ENCODE data around the gene TTC12. TPM values are rescaled to one million over a fixed set of nuclear protein-coding genes. Genes with fewer than 3 reads are reported as not detected.

TTC12 gene
- total RNA-seq, 2 donors from 2014 or later: 21.6 TPM

- no peaks in the 10 kb centered on the region for H3K4me1 ChIP-seq (replicated peaks)
- H3K4me3 ChIP-seq: no peak overlapping the region
- 97% methylated on average over 5 of the region's 5 CpGs for WGBS
- TF ChIP-seq POLR2A (IDR thresholded peaks at IDR 0.05) (no peak), POLR2AphosphoS5 (IDR thresholded peaks at IDR 0.05) (no peak)
- TF ChIP-seq, protein P1, sequence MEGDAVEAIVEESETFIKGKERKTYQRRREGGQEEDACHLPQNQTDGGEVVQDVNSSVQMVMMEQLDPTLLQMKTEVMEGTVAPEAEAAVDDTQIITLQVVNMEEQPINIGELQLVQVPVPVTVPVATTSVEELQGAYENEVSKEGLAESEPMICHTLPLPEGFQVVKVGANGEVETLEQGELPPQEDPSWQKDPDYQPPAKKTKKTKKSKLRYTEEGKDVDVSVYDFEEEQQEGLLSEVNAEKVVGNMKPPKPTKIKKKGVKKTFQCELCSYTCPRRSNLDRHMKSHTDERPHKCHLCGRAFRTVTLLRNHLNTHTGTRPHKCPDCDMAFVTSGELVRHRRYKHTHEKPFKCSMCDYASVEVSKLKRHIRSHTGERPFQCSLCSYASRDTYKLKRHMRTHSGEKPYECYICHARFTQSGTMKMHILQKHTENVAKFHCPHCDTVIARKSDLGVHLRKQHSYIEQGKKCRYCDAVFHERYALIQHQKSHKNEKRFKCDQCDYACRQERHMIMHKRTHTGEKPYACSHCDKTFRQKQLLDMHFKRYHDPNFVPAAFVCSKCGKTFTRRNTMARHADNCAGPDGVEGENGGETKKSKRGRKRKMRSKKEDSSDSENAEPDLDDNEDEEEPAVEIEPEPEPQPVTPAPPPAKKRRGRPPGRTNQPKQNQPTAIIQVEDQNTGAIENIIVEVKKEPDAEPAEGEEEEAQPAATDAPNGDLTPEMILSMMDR (IDR thresholded peaks at IDR 0.05): no peak
- no peaks in the 10 kb centered on the region for H3K36me3 ChIP-seq
- no peaks in the 10 kb centered on the region for H3K9me3 ChIP-seq
- DNase-seq (ENCODE audit: low spot score): no peak
- H3K27ac ChIP-seq: no peak overlapping the region
- intact Hi-C loops (cut with DNase I): no loop called here
- no peaks in the 10 kb centered on the region for H3K27me3 ChIP-seq (replicated peaks; ENCODE audit: insufficient read depth)
Observed at GRCh38 chr11:113269636-113270035, 44.7 kb upstream of the TTC12 start.

- H3K9me3 ChIP-seq: no peaks in the 10 kb centered on the region
- no peaks in the 10 kb centered on the region for H3K36me3 ChIP-seq
- H3K27ac ChIP-seq: no peak overlapping the region
- DNase-seq (ENCODE audit: low spot score): no peak
- WGBS: 94% methylated on average over 11 of the region's 13 CpGs
- H3K27me3 ChIP-seq (replicated peaks; ENCODE audit: insufficient read depth): no peaks in the 10 kb centered on the region
- TF ChIP-seq POLR2AphosphoS5 (IDR thresholded peaks at IDR 0.05) (no peak), POLR2A (IDR thresholded peaks at IDR 0.05) (no peak)
- TF ChIP-seq, protein P1 (IDR thresholded peaks at IDR 0.05): no peak
- intact Hi-C loops (cut with DNase I): no loop called here
- H3K4me3 ChIP-seq: no peak overlapping the region
- no peaks in the 10 kb centered on the region for H3K4me1 ChIP-seq (replicated peaks)
Observed at GRCh38 chr11:113270080-113270479, 44.3 kb upstream of the TTC12 start.

- no peak for TF ChIP-seq POLR2AphosphoS5 (IDR thresholded peaks at IDR 0.05)
- Histone ChIP-seq H3K27ac (no peak overlapping the region), H3K4me1 (replicated peaks) (no peaks in the 10 kb centered on the region), H3K36me3 (no peaks in the 10 kb centered on the region), H3K4me3 (no peak overlapping the region), H3K27me3 (replicated peaks; ENCODE audit: insufficient read depth) (no peaks in the 10 kb centered on the region), H3K9me3 (no peaks in the 10 kb centered on the region)
- intact Hi-C loops (cut with DNase I): no loop called here
- WGBS: 92% methylated on average over 14 of the region's 14 CpGs
- DNase-seq (ENCODE audit: low spot score): no peak
Observed at GRCh38 chr11:113271551-113272245, 42.7 kb upstream of the TTC12 start.

DNA sequence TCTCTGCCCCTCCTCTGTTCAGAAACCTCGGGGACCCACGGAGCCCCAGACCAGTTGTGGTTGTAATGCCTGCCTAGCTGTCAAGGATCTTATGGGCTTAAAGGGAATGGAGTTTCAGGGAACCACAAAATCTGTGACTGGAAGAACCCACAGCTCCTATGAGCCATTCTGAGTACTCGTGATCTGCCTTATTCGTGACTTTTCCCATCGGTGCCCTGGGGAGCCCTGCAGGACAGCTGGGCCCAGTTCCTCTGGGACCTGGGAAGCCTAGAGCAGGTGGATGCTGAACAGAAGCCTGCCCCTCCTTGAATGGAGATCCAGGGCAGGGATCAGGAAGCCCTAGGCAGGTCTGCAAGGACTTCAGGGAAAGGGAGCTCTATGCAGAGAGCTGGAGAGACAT is 42.1 kb upstream of the TTC12 start:
- TF ChIP-seq POLR2AphosphoS5 (IDR thresholded peaks at IDR 0.05) (no peak), POLR2A (IDR thresholded peaks at IDR 0.05) (no peak)
- TF ChIP-seq, protein P1 (IDR thresholded peaks at IDR 0.05): no peak
- Histone ChIP-seq H3K27ac (no peak overlapping the region), H3K4me1 (replicated peaks) (no peaks in the 10 kb centered on the region), H3K36me3 (no peaks in the 10 kb centered on the region), H3K27me3 (replicated peaks; ENCODE audit: insufficient read depth) (no peaks in the 10 kb centered on the region), H3K9me3 (no peaks in the 10 kb centered on the region), H3K4me3 (no peak overlapping the region)
- intact Hi-C loops (cut with DNase I): no loop called here
- 80% methylated on average over 5 of the region's 5 CpGs for WGBS
- DNase-seq (ENCODE audit: low spot score): no peak

DNA sequence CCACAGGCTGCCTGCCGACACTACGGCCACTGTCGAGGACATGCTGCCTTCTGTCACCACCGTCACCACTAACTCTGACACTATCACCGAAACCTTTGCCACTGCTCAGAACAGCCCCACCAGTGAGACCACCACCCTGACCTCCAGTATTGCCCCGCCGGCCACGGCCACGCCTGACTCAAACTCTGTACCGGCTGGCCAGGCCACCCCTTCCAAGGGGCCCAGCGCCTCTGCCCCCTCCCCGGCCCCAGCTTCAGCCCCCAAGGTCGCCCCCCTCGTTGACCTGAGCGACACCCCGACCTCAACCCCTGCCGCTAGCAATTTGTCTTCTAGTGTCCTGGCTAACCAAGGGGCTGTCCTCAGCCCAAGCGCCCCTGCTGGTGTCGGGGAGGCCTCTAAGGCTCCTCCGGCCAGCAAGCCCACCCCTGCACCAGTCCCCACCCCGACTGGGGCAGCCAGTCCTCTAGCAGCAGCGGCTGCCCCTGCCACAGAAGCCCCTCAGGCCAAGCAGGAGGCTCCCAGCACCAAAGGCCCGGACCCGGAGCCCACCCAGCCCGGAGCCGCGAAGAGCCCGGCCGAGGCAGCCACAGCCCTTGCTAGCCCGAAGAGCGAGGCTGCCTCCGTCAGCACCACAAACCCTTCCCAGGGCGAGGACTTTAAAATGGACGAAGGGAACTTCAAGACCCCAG is 41.3 kb upstream of the TTC12 start:
- Histone ChIP-seq H3K27me3 (replicated peaks; ENCODE audit: insufficient read depth) (no peaks in the 10 kb centered on the region), H3K4me3 (no peak overlapping the region), H3K36me3 (no peaks in the 10 kb centered on the region), H3K9me3 (no peaks in the 10 kb centered on the region), H3K4me1 (replicated peaks) (no peaks in the 10 kb centered on the region), H3K27ac (no peak overlapping the region)
- WGBS: 91% methylated on average over 34 of the region's 34 CpGs
- intact Hi-C loops (cut with DNase I): no loop called here
- TF ChIP-seq, protein P1 (IDR thresholded peaks at IDR 0.05): no peak
- no peak for TF ChIP-seq POLR2A (IDR thresholded peaks at IDR 0.05)
- TF ChIP-seq POLR2AphosphoS5 (IDR thresholded peaks at IDR 0.05): no peak
- DNase-seq (ENCODE audit: low spot score): no peak

All from prostate gland (tissue), 2 donors.